IMR-90 (cell line): Measurements from ENCODE around the gene LCE1F.

ENCODE experiments used
- BHLHE40 ChIP-seq: fragments of 150-350 bp; IDR thresholded peaks from 2 replicates; pipeline ENCODE4 v1.6.1; 2016; ENCODE audit warnings: mild to moderate bottlenecking, low read depth, low read length
- CEBPB ChIP-seq: IDR thresholded peaks from 2 replicates; pipeline ENCODE4 v1.6.1; 2012; ENCODE audit warnings: low read depth, low read length, improper control_type of control experiment
- FOS ChIP-seq: fragments of 150-350 bp; IDR thresholded peaks from 2 replicates; pipeline ENCODE4 v1.6.1; 2016; ENCODE audit warnings: low read depth, low read length
- MXI1 ChIP-seq: IDR thresholded peaks from 2 replicates; pipeline ENCODE4 v1.6.1; 2012; ENCODE audit warnings: low read depth, mild to moderate bottlenecking, low read length, moderate library complexity, borderline replicate concordance
- NFE2L2 ChIP-seq: fragments of 150-350 bp; IDR thresholded peaks from 2 replicates; pipeline ENCODE4 v1.6.1; 2016; ENCODE audit warnings: low read depth, mild to moderate bottlenecking, low read length
- POLR2A ChIP-seq: IDR thresholded peaks from 2 replicates; pipeline ENCODE4 v1.6.1; 2012; ENCODE audit warnings: mild to moderate bottlenecking, low read depth, low read length
- RAD21 ChIP-seq: IDR thresholded peaks from 2 replicates; pipeline ENCODE4 v1.6.1; 2012; ENCODE audit warnings: low read length, improper control_type of control experiment
- SMC3 ChIP-seq: fragments of 150-350 bp; IDR thresholded peaks from 2 replicates; pipeline ENCODE4 v1.6.1; 2016; ENCODE audit warnings: low read depth, mild to moderate bottlenecking, antibody characterized with exemption, low read length, moderate library complexity
- TF ChIP-seq, protein P1 (sequence below): conservative IDR thresholded peaks from 2 replicates; pipeline ENCODE4 v1.5.1; 2012; ENCODE audit warnings: mild to moderate bottlenecking, low read depth, low read length, improper control_type of control experiment
- TF ChIP-seq, protein P2 (sequence below): fragments of 150-350 bp; IDR thresholded peaks from 2 replicates; pipeline ENCODE4 v1.6.1; 2016; ENCODE audit warnings: low read depth, mild to moderate bottlenecking, low read length, moderate library complexity, borderline replicate concordance

- TF ChIP-seq, protein P1, sequence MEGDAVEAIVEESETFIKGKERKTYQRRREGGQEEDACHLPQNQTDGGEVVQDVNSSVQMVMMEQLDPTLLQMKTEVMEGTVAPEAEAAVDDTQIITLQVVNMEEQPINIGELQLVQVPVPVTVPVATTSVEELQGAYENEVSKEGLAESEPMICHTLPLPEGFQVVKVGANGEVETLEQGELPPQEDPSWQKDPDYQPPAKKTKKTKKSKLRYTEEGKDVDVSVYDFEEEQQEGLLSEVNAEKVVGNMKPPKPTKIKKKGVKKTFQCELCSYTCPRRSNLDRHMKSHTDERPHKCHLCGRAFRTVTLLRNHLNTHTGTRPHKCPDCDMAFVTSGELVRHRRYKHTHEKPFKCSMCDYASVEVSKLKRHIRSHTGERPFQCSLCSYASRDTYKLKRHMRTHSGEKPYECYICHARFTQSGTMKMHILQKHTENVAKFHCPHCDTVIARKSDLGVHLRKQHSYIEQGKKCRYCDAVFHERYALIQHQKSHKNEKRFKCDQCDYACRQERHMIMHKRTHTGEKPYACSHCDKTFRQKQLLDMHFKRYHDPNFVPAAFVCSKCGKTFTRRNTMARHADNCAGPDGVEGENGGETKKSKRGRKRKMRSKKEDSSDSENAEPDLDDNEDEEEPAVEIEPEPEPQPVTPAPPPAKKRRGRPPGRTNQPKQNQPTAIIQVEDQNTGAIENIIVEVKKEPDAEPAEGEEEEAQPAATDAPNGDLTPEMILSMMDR: no peak
- no peak for TF ChIP-seq NFE2L2
- TF ChIP-seq BHLHE40: no peak
- TF ChIP-seq POLR2A: no peak
- no peak for TF ChIP-seq RAD21
- TF ChIP-seq MXI1: no peak
- no peak for TF ChIP-seq CEBPB
- TF ChIP-seq SMC3: no peak
- no peak for TF ChIP-seq FOS
- TF ChIP-seq, protein P2, sequence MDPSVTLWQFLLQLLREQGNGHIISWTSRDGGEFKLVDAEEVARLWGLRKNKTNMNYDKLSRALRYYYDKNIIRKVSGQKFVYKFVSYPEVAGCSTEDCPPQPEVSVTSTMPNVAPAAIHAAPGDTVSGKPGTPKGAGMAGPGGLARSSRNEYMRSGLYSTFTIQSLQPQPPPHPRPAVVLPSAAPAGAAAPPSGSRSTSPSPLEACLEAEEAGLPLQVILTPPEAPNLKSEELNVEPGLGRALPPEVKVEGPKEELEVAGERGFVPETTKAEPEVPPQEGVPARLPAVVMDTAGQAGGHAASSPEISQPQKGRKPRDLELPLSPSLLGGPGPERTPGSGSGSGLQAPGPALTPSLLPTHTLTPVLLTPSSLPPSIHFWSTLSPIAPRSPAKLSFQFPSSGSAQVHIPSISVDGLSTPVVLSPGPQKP: no peak
Observed at GRCh38 chr1:152735648-152736047, 39.3 kb upstream of the LCE1F start.
